Brain microvascular endothelial cell (primary cell): ENCODE data around the gene MANSC4.
"Not testable (repeated sequence)": the region's sequence is repeated elsewhere in the genome, so short reads cannot be mapped to it uniquely, and the experiment has no call there.

Experiments
- DNase-seq: peaks from one replicate; pipeline ENCODE4 v3.0.0-alpha.2; 2020
- H3K27ac ChIP-seq: fragments of 250-450 bp; sonication (Bioruptor Pico); 2 replicates; pipeline ENCODE4 v1.5.1; 2020; ENCODE audit warnings: mild to moderate bottlenecking, moderate library complexity
- H3K27me3 ChIP-seq: fragments of 250-450 bp; sonication (Bioruptor Pico); replicated peaks from 2 replicates; pipeline ENCODE4 v1.5.1; 2020; ENCODE audit warnings: mild to moderate bottlenecking
- H3K36me3 ChIP-seq: fragments of 250-450 bp; sonication (Bioruptor Pico); replicated peaks from 2 replicates; pipeline ENCODE4 v1.5.1; 2020; ENCODE audit warnings: mild to moderate bottlenecking
- H3K4me3 ChIP-seq: 2 replicates; pipeline ENCODE4 v1.5.1; 2011; ENCODE audit warnings: low read depth, mild to moderate bottlenecking, control low read depth, low read length, moderate library complexity
- in situ Hi-C: cut with HindIII; loops from 2 replicates; pipeline ENCODE4 v1.10.0; 2017; ENCODE audit warnings: low sequenced_read_pairs, low pct_ligation_motif_present
- TF ChIP-seq, protein P1 (sequence below): IDR thresholded peaks from 2 replicates; pipeline ENCODE4 v1.5.1; 2011; ENCODE audit warnings: low read depth, mild to moderate bottlenecking, moderate library complexity, low read length, control low read depth, inconsistent platforms; ENCODE audit errors: missing control alignments

The MANSC4 gene

DNA sequence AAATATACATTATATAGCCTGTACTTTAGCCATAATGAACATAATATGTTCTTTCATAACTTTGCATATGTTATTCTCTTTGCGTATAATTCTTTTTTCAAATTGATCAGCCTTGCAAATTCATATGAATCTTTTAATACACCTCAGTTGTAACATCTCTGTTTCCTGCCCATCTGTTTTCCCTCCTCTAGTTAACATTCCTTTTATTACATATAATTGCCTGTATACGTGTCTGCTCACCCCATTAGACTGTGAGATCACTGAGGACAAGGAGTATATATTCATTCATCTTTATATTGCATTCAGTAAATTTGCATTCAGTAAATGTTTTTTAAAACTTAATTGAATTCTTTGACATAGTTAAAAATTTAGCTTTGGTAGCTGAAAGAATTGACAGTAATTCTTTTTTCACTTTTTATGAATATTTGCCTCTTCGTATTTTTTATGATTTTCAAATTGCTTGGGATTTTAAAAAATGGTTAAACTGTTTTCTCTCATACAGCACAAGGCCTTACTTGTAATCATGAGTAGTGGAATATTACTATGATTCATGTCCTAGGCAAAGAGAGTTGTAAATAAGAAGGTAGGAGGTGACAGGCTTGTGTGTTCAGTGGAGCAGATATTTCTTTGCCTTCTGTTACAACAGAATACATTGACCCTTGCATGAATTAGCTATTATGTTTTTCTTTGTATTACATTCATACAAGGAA lies 32.8 kb downstream of the MANSC4 start:
- Histone ChIP-seq H3K27ac (peak overlapping the region; percentile 66), H3K36me3 (peaks cover 17% of the 10 kb centered on the region), H3K4me3 (no peak overlapping the region), H3K27me3 (no peaks in the 10 kb centered on the region)
- TF ChIP-seq, protein P1, sequence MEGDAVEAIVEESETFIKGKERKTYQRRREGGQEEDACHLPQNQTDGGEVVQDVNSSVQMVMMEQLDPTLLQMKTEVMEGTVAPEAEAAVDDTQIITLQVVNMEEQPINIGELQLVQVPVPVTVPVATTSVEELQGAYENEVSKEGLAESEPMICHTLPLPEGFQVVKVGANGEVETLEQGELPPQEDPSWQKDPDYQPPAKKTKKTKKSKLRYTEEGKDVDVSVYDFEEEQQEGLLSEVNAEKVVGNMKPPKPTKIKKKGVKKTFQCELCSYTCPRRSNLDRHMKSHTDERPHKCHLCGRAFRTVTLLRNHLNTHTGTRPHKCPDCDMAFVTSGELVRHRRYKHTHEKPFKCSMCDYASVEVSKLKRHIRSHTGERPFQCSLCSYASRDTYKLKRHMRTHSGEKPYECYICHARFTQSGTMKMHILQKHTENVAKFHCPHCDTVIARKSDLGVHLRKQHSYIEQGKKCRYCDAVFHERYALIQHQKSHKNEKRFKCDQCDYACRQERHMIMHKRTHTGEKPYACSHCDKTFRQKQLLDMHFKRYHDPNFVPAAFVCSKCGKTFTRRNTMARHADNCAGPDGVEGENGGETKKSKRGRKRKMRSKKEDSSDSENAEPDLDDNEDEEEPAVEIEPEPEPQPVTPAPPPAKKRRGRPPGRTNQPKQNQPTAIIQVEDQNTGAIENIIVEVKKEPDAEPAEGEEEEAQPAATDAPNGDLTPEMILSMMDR = no peak
- in situ Hi-C loops = no loop called here
- no peak for DNase-seq

DNA sequence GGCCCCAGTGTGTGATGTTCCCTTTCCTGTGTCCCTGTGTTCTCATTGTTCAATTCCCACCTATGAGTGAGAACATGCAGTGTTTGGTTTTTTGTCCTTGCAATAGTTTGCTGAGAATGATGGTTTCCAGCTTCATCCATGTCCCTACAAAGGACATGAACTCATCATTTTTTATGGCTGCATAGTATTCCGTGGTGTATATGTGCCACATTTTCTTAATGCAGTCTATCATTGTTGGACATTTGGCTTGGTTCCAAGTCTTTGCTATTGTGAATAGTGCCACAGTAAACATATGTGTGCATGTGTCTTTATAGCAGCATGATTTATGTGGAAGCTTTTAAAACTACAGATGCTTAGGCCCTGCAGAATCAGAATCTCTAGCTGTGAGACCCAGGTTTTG lies 34.3 kb downstream of the MANSC4 start:
- in situ Hi-C loops, H3K27ac ChIP-seq, DNase-seq, H3K27me3 ChIP-seq, H3K4me3 ChIP-seq: not testable (repeated sequence)
- H3K36me3 ChIP-seq = peaks cover 15% of the 10 kb centered on the region

DNA sequence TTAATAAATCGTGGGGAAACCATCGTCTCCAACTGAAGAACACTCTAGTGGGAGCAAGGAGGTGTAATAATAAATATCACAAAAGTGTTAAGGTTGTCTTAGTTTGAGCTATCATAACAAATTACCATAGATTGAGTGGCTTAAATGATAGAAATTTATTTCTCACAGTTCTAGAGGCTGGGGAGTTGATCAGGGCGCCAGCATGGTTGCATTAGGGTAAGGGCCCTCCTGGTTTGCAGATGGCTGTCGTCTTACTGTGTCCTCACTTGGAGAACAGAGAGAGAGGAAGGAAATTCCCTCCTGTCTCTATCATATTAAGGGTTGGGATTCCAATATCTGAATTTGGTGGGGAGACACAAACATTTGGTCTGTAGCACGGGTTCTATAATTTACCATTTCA lies 36.4 kb downstream of the MANSC4 start:
- Histone ChIP-seq H3K27me3 (no peaks in the 10 kb centered on the region), H3K4me3 (no peak overlapping the region), H3K27ac (no peak overlapping the region), H3K36me3 (peaks cover 24% of the 10 kb centered on the region)
- DNase-seq = no peak
- TF ChIP-seq, protein P1 = no peak
- in situ Hi-C loops = no loop called here

DNA sequence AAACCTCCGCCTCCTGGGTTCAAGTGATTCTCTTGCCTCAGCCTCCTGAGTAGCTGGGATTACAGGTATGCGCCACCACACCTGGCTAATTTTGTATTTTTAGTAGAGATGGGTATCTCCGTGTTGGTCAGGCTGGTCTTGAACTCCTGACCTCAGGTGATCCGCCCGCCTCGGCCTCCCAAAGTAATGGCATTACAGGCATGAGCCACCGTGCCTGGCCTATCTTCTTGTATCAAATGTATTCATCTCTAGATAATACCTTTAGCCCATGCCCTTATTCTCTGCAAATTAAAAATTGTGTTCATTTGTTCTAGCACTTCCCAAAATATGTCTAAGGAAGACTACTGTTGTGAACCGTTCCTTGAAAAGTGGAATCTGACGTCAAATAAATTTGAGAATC lies 45.7 kb downstream of the MANSC4 start:
- H3K36me3 ChIP-seq = peaks cover 24% of the 10 kb centered on the region
- in situ Hi-C loops = not testable (repeated sequence)

DNA sequence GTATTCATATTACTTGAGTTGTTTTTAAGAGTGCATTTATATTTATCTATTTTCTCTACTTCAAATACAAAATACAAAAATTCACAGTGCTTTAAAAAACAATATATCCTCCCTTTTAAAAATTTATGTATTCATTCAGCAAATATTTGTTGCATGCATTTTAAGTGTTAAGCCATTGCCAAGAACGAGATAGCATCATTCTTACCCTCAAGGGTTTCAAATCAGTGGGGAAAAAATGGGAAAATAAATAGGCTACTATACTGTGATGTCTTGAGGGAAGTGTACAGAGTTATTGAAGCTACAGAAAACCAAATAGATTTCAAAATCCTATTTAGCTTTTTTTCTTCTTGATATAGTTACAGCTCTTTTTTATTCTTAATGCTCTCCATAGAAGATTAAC lies 46.2 kb downstream of the MANSC4 start:
- no peak overlapping the region for H3K4me3 ChIP-seq
- TF ChIP-seq, protein P1 = no peak
- H3K27ac ChIP-seq = no peak overlapping the region
- H3K27me3 ChIP-seq = no peaks in the 10 kb centered on the region
- peaks cover 19% of the 10 kb centered on the region for H3K36me3 ChIP-seq
- DNase-seq = no peak
- in situ Hi-C loops = no loop called here

More for the DNA sequence above, 45.7 kb downstream of the MANSC4 start:
- not testable (repeated sequence) for DNase-seq, H3K27ac ChIP-seq, H3K4me3 ChIP-seq, H3K27me3 ChIP-seq

DNA sequence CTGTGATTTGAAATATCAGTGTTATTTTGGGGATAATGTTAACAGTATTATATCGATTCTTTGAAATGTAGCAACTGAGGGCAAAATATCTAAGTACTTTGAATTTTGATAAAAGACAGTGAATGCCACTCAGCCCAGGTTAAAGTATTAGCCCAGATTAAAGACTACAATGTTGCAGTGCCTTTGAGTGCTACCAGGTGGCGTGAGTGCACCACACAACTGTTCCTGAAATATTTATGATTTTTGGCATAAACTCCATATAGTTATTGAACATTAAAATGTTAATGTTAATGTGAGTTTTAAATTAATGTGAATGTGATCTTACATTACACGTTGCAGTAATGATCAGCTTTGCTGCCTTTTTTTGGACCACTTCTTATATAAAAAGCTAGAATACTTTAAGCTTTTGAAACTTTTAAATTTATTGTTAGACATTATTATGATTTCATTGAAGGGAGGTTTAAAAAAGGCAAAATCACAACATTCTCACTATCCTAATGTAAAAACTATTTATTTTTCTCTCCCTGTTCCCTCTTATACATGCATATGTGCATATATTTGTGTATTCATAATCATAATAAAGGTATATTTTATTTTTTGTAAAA lies 46.9 kb downstream of the MANSC4 start:
- H3K36me3 ChIP-seq = peaks cover 19% of the 10 kb centered on the region
- DNase-seq = peak; percentile 43
- in situ Hi-C loops = no loop called here

More for the DNA sequence above, 46.9 kb downstream of the MANSC4 start:
- Histone ChIP-seq H3K4me3 (no peak overlapping the region), H3K27me3 (no peaks in the 10 kb centered on the region), H3K27ac (no peak overlapping the region)
- TF ChIP-seq, protein P1 = peak; percentile 90
